Measurements from ENCODE around the gene TMEM178B.

DNA sequence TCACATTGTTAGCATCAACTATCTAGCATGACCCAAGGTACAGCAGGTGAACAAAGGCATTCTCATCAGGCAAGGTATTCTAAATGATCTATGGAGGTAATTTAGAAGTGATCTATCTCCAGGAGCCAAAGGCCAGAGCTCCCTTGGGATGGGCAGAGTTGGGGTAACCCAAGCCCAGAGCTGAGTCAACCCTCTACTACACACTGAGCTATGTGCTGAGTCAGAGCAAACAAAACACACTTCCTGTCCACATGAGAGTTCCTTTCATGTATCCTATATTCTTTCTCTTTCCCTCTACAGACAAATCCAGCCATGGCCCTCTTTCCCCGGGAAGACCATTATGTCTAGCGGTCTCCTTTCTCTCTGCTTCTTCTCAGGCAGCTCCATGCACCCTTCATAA, 409.2 kb downstream of the TMEM178B start:
- TF ChIP-seq, protein P1, sequence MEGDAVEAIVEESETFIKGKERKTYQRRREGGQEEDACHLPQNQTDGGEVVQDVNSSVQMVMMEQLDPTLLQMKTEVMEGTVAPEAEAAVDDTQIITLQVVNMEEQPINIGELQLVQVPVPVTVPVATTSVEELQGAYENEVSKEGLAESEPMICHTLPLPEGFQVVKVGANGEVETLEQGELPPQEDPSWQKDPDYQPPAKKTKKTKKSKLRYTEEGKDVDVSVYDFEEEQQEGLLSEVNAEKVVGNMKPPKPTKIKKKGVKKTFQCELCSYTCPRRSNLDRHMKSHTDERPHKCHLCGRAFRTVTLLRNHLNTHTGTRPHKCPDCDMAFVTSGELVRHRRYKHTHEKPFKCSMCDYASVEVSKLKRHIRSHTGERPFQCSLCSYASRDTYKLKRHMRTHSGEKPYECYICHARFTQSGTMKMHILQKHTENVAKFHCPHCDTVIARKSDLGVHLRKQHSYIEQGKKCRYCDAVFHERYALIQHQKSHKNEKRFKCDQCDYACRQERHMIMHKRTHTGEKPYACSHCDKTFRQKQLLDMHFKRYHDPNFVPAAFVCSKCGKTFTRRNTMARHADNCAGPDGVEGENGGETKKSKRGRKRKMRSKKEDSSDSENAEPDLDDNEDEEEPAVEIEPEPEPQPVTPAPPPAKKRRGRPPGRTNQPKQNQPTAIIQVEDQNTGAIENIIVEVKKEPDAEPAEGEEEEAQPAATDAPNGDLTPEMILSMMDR (IDR thresholded peaks at IDR 0.05): no peak
- no peak for TF ChIP-seq EZH2 (IDR thresholded peaks at IDR 0.05; ENCODE audit: borderline replicate concordance, insufficient read depth, low read depth, low read length, poor library complexity, severe bottlenecking)

All from B cell (primary cell).